HEK293 (cell line): ENCODE results near the gene SELENOP.

Source experiments
- CTCF ChIP-seq: fragments of 450-650 bp; formaldehyde crosslinking; IDR thresholded peaks from 2 replicates; pipeline ENCODE4 v1.5.1; 2016; ENCODE audit warnings: missing biosample characterization, missing genetic modification characterization
- INSM2 ChIP-seq: fragments of 450-650 bp; formaldehyde crosslinking; IDR thresholded peaks from 2 replicates; pipeline ENCODE4 v1.5.1; 2016; ENCODE audit warnings: missing biosample characterization, missing genetic modification characterization
- REST ChIP-seq: fragments of 450-650 bp; formaldehyde crosslinking; IDR thresholded peaks from 2 replicates; pipeline ENCODE4 v1.5.1; 2016; ENCODE audit warnings: missing biosample characterization, missing genetic modification characterization
- TSHZ1 ChIP-seq: fragments of 450-650 bp; formaldehyde crosslinking; IDR thresholded peaks from 2 replicates; pipeline ENCODE4 v1.5.1; 2016; ENCODE audit warnings: missing biosample characterization, missing genetic modification characterization, borderline replicate concordance
- YY1 ChIP-seq: fragments of 450-650 bp; formaldehyde crosslinking; IDR thresholded peaks from 2 replicates; pipeline ENCODE4 v1.5.1; 2018; ENCODE audit warnings: missing biosample characterization, missing genetic modification characterization
- ZEB2 ChIP-seq: fragments of 450-650 bp; formaldehyde crosslinking; IDR thresholded peaks from 2 replicates; pipeline ENCODE4 v1.5.1; 2016; ENCODE audit warnings: missing biosample characterization, missing genetic modification characterization
- ZNF223 ChIP-seq: fragments of 450-650 bp; formaldehyde crosslinking; IDR thresholded peaks from 2 replicates; pipeline ENCODE4 v1.5.1; 2016; ENCODE audit warnings: missing biosample characterization, missing genetic modification characterization
- ZNF335 ChIP-seq: fragments of 450-650 bp; formaldehyde crosslinking; conservative IDR thresholded peaks from 2 replicates; pipeline ENCODE4 v1.5.1; 2016; ENCODE audit warnings: missing biosample characterization, missing genetic modification characterization
- ZNF350 ChIP-seq: fragments of 450-650 bp; formaldehyde crosslinking; IDR thresholded peaks from 2 replicates; pipeline ENCODE4 v1.5.0; 2017; ENCODE audit warnings: missing biosample characterization, mild to moderate bottlenecking, missing genetic modification characterization
- ZSCAN4 ChIP-seq: fragments of 450-650 bp; formaldehyde crosslinking; IDR thresholded peaks from 2 replicates; pipeline ENCODE4 v1.5.1; 2017; ENCODE audit warnings: missing biosample characterization, missing genetic modification characterization

- TF ChIP-seq ZSCAN4 (tag by site-specific recombination) = no peak
- no peak for TF ChIP-seq CTCF
- no peak for TF ChIP-seq ZNF335 (tag by site-specific recombination)
- no peak for TF ChIP-seq INSM2 (tag by site-specific recombination)
- no peak for TF ChIP-seq REST (tag by site-specific recombination)
- TF ChIP-seq ZNF350 (tag by site-specific recombination) = no peak
- TF ChIP-seq ZNF223 (tag by site-specific recombination) = no peak
- TF ChIP-seq ZEB2 (tag by site-specific recombination) = no peak
- TF ChIP-seq TSHZ1 (tag by site-specific recombination) = no peak
- TF ChIP-seq YY1 (tag by site-specific recombination) = no peak
Observed at GRCh38 chr5:42828671-42829070, 17.0 kb upstream of the SELENOP start.
